Activated naive CD8-positive, alpha-beta T cell treated with anti-CD3 and anti-CD28 coated beads, Interleukin-2, amount 10 ng/mL, durations not matched to agents 7 days and 5 days (primary cell): ENCODE data around the gene SRC. TPM values are rescaled to one million over a fixed set of nuclear protein-coding genes. Genes with fewer than 3 reads are reported as not detected.

Experiments
- ATAC-seq: fragments of 150-1000 bp; cut with Tn5 transposase; one replicate; pipeline ENCODE4 v1.10.0; 2021; ENCODE audit warnings: low read depth, moderate library complexity
- POLR2A ChIA-PET: fragments of 350-600 bp; sonication (Branson Sonifier 250); formaldehyde crosslinking; loops from one replicate; lab custom pipeline; 2021; ENCODE audit warnings: antibody characterized with exemption; lab: Charles Lee
- DNase-seq: peaks from one replicate; pipeline ENCODE4 v3.0.0; 2021
- H3K27ac Mint-ChIP-seq: one replicate; pipeline ENCODE4 v1.8.0; 2022; ENCODE audit warnings: mild to moderate bottlenecking, mixed read lengths
- H3K27me3 Mint-ChIP-seq: one replicate; pipeline ENCODE4 v1.8.0; 2022; ENCODE audit warnings: mild to moderate bottlenecking, moderate library complexity, mixed read lengths
- H3K36me3 Mint-ChIP-seq: one replicate; pipeline ENCODE4 v1.8.0; 2021; ENCODE audit warnings: mild to moderate bottlenecking, mixed read lengths
- H3K4me1 Mint-ChIP-seq: one replicate; pipeline ENCODE4 v1.8.0; 2021; ENCODE audit warnings: mixed read lengths
- H3K4me3 Mint-ChIP-seq: one replicate; pipeline ENCODE4 v1.8.0; 2022; ENCODE audit warnings: mild to moderate bottlenecking, moderate library complexity, mixed read lengths
- H3K9me3 Mint-ChIP-seq: one replicate; pipeline ENCODE4 v1.8.0; 2021; ENCODE audit warnings: mixed read lengths
- total RNA-seq, 2 experiments: library from RNA; stranded (reverse); gene quantifications; one replicate each; pipeline ENCODE4 v1.2.3, GENCODE V29; 2021

SRC gene
- total RNA-seq, 2 experiments from 2014 or later: 4.5 to 5.6 TPM

DNA sequence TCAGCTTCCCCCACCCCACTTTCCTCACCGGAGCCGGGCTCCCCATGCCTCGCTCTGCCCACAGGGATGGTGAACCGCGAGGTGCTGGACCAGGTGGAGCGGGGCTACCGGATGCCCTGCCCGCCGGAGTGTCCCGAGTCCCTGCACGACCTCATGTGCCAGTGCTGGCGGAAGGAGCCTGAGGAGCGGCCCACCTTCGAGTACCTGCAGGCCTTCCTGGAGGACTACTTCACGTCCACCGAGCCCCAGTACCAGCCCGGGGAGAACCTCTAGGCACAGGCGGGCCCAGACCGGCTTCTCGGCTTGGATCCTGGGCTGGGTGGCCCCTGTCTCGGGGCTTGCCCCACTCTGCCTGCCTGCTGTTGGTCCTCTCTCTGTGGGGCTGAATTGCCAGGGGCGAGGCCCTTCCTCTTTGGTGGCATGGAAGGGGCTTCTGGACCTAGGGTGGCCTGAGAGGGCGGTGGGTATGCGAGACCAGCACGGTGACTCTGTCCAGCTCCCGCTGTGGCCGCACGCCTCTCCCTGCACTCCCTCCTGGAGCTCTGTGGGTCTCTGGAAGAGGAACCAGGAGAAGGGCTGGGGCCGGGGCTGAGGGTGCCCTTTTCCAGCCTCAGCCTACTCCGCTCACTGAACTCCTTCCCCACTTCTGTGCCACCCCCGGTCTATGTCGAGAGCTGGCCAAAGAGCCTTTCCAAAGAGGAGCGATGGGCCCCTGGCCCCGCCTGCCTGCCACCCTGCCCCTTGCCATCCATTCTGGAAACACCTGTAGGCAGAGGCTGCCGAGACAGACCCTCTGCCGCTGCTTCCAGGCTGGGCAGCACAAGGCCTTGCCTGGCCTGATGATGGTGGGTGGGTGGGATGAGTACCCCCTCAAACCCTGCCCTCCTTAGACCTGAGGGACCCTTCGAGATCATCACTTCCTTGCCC, 57.4 kb downstream of the SRC start:
- no peaks in the 10 kb centered on the region for H3K36me3 Mint-ChIP-seq

DNA sequence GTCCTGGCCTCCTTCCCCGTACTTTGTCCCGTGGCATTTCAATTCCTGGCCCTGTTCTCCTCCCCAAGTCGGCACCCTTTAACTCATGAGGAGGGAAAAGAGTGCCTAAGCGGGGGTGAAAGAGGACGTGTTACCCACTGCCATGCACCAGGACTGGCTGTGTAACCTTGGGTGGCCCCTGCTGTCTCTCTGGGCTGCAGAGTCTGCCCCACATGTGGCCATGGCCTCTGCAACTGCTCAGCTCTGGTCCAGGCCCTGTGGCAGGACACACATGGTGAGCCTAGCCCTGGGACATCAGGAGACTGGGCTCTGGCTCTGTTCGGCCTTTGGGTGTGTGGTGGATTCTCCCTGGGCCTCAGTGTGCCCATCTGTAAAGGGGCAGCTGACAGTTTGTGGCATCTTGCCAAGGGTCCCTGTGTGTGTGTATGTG, 58.5 kb downstream of the SRC start:
- POLR2A ChIA-PET: no interaction called here
- Mint-ChIP-seq H3K27ac (no peak overlapping the region), H3K4me1 (peaks cover 7% of the 10 kb centered on the region), H3K27me3 (peaks cover 22% of the 10 kb centered on the region), H3K4me3 (no peak overlapping the region), H3K9me3 (no peaks in the 10 kb centered on the region), H3K36me3 (no peaks in the 10 kb centered on the region)
- ATAC-seq (no peak), DNase-seq (no peak)

More for the DNA sequence above, 57.4 kb downstream of the SRC start:
- H3K9me3 Mint-ChIP-seq: no peaks in the 10 kb centered on the region
- no peak overlapping the region for H3K27ac Mint-ChIP-seq
- ATAC-seq: no peak
- no peak overlapping the region for H3K4me3 Mint-ChIP-seq
- no peak for DNase-seq
- peaks cover 14% of the 10 kb centered on the region for H3K27me3 Mint-ChIP-seq
- H3K4me1 Mint-ChIP-seq: peaks cover 2% of the 10 kb centered on the region
- POLR2A ChIA-PET: no interaction called here

DNA sequence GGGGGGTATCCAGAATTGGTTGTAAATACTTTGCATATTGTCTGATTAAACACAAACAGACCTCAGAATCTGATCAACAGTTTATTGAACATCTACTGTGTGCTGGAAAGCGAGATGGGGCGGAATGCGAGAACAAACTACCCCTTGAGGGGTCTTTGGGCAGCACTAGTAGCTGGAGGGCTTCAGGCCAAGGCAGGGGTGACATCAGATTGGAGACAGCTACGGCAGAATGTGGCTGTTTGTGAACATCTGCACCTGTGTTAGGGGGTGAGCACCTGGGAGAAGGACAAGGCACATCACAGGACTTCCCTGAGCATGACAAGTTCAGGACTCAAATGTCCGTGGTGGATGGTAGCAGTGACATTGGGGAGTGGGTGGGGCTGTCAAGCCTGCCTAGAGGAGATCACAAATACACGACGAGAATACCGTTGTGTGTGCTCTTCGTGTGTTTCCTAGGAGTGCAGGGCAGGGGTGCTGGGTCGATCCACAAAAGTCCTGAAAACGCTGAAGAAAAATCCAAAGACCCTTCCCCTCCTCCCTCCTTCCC, 59.5 kb downstream of the SRC start:
- H3K9me3 Mint-ChIP-seq: no peaks in the 10 kb centered on the region
- no peak for ATAC-seq
- peaks cover 10% of the 10 kb centered on the region for H3K4me1 Mint-ChIP-seq
- H3K27ac Mint-ChIP-seq: no peak overlapping the region
- DNase-seq: no peak
- no peaks in the 10 kb centered on the region for H3K36me3 Mint-ChIP-seq
- POLR2A ChIA-PET: no interaction called here
- H3K4me3 Mint-ChIP-seq: no peak overlapping the region
- peaks cover 22% of the 10 kb centered on the region for H3K27me3 Mint-ChIP-seq

DNA sequence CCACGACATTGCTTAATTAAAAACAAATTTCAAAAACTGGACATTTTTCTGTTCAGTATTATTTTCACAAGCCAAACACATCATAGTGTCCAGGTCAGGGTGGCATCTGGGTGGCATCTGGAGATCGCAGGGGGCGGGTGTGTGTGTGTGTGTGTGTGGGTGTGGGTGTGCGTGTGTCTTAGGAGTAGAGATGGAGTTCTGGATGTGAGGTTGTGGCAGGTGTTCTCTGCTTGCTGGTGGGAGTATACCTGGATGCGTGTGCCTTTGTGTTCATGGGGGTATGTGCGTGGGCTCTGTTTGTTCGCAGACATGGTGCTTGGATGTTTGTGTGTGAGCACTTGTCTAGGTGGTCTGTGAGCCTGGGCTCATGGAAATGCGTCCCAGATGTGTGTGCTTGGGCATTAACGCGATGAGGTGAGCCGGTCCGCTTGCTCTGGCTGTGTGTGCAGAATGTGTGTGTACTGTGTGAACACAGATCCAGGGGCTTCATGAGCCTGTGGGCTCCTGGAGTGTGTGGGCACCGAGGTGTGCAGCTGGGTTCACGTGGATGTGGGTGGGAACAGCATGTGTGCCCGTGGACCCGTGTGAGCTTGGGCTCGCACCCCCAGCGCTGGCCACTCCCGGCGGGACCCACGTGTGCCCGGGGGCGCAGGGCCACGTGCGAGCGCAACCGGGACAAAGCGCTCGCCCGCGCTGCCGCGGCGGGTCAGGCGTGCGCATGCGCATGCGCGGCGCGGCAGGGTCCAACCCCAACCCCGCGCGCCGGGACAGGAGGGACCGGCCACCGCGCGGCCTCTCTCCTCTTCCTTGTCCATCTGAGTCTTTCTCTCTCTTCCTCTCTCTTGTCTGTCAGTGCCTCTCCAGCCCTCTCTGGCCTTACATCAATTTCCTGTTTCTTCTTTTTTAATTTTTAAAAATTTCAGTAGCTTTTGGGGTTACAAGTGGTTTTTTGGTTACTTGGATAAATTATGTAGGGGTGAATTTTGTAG, 60.4 kb downstream of the SRC start:
- Mint-ChIP-seq H3K27ac (no peak overlapping the region), H3K27me3 (peaks cover 22% of the 10 kb centered on the region), H3K4me1 (peaks cover 10% of the 10 kb centered on the region), H3K36me3 (no peaks in the 10 kb centered on the region), H3K9me3 (no peaks in the 10 kb centered on the region), H3K4me3 (peak overlapping the region; percentile 63)
- peak; percentile 55 for ATAC-seq
- POLR2A ChIA-PET: no interaction called here
- DNase-seq: peak; percentile 65

DNA sequence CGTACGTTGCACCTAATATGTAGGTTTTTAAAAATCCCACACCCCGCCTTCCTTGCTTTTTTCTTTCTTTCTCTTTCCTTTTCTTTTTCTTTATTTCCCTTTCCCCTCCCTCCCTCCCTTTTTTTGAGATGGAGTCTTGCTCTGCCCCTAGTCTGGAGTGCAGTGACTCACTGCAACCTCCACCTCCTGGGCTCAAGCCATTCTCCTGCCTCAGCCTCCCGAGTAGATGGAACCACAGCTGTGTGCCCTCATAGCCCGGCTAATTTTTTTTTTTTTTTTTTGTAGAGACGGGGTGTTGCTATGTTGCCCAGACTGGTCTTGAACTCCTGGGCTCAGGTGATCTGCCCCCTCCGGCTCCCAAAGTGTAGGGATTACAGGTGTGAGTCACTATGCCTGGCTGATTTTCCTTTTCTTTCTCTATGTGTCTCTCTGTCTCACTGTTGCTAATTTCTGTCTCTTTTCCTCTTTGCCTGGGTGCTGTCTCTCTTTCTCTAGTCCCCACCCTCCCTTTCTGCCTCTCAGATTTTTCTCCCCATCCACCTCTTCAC, 61.2 kb downstream of the SRC start:
- POLR2A ChIA-PET: no interaction called here
- no peak for DNase-seq
- Mint-ChIP-seq H3K27ac (no peak overlapping the region), H3K36me3 (no peaks in the 10 kb centered on the region), H3K9me3 (no peaks in the 10 kb centered on the region), H3K27me3 (peaks cover 22% of the 10 kb centered on the region), H3K4me3 (peak overlapping the region; percentile 63), H3K4me1 (peaks cover 10% of the 10 kb centered on the region)
- no peak for ATAC-seq

DNA sequence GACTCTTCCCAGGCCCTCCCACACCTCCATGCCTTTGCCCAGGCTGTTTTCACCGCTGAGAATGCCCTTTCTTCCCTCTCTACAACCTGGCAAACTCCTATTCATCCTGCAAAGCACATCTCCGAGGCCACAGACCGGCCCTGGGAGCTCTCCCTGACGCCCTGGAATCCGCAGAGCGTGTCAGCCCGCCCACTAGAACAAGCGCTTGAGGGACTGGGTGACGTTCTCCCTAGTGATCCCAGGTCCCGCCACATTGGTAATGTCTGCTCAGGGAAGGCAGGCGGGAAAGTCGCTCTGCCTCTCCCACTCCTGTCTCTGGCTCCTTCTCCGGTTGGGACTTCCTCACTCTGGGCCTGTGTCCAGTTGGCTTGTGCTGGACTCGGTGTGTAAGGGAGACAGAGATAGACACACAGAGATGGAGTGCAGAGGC, 61.6 kb downstream of the SRC start:
- POLR2A ChIA-PET: no interaction called here
- ATAC-seq: no peak
- H3K4me3 Mint-ChIP-seq: peak overlapping the region; percentile 63

DNA sequence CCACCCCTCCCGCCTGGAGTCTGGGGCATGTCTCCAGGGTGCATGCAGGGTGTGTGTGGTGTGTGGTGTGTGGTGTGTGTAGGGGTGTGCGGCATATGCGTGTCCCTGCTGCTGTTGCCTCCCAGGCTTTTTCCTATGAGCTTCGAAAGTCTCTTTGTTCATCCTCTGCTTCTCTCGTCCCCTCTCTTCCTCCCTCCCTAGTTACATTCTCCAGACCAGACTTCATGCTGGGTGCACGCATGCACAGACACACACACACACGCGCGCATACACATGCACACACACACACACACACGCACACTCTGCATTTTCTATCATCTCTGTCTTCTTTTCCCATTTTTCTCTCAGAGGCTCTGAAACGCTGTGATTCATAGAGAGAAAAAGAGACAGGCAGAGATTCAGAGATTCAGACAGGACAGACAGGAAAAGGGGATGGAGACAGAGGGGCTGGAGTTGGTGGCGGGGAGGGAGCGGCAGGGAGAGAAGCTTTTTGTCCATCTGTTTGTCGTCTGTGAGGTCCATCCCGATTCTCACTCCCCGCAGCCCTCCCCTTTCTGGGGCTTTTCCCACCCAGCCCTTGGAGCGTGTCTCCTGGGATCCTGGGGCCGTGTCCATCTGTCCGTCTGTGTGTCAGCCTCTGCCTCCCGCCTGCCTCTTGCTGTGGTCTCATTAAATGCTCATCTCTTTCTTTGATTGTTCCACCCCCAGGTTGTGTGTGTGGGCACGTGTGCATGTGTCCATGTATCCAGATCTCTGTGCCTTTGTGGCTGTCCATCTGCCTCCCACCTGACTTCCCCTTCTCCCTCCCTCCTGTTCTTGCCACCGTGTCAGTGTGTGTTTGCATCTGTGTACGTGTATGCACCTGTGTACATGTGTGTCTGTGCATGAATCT, 62.6 kb downstream of the SRC start:
- peaks cover 10% of the 10 kb centered on the region for H3K4me1 Mint-ChIP-seq
- H3K4me3 Mint-ChIP-seq: no peak overlapping the region
- ATAC-seq (no peak), DNase-seq (no peak)
- POLR2A ChIA-PET: no interaction called here
- no peaks in the 10 kb centered on the region for H3K36me3 Mint-ChIP-seq
- H3K9me3 Mint-ChIP-seq: no peaks in the 10 kb centered on the region
- H3K27ac Mint-ChIP-seq: no peak overlapping the region
- H3K27me3 Mint-ChIP-seq: peaks cover 25% of the 10 kb centered on the region

More for the DNA sequence above, 61.6 kb downstream of the SRC start:
- H3K27me3 Mint-ChIP-seq: peaks cover 22% of the 10 kb centered on the region
- H3K36me3 Mint-ChIP-seq: no peaks in the 10 kb centered on the region
- peaks cover 10% of the 10 kb centered on the region for H3K4me1 Mint-ChIP-seq
- no peak for DNase-seq
- no peaks in the 10 kb centered on the region for H3K9me3 Mint-ChIP-seq
- no peak overlapping the region for H3K27ac Mint-ChIP-seq

DNA sequence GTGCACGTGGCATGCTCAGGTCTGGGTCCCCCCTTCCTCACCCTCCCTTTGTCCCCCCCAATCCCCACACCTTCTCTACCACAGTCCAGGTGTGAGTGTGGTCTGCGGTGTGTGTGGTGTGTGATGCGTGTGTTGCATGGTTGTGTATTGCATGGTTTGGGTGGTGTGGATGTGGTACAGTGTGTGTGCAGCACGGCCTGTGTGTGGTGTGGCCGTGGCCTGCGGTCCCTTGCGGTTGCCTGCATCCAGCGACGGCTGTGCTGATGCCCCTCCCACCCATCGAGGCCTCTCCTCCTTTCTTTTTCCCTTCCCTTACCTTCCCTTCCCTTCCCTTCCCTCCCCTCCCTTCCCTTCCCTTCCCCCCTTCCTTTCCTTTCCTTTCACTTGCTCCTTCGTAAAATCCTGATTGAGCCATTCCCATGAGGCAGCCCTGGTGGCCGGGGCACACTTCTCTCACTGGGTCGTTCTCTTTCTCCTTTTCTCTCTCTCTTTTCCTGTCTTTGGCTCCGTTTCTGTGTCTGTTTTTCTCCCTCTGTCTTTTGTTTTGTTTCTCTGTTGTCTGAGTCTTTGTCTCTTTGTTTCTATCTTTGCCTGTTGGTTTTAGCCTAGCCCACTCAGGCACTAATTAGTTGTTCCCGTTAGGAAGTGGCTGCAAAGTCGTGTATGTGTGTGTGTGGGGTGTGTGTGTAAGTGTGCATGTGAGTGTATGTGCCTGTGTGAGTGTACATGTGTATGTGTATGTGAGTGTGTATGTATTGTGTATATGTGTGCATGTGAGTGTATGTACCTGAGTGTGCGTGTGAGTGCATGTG, 65.7 kb downstream of the SRC start:
- Mint-ChIP-seq H3K4me1 (peaks cover 10% of the 10 kb centered on the region), H3K4me3 (no peak overlapping the region), H3K9me3 (no peaks in the 10 kb centered on the region), H3K27ac (no peak overlapping the region), H3K36me3 (no peaks in the 10 kb centered on the region), H3K27me3 (peaks cover 22% of the 10 kb centered on the region)
- DNase-seq: peak; percentile 57
- POLR2A ChIA-PET: no interaction called here
- peak; percentile 11 for ATAC-seq

DNA sequence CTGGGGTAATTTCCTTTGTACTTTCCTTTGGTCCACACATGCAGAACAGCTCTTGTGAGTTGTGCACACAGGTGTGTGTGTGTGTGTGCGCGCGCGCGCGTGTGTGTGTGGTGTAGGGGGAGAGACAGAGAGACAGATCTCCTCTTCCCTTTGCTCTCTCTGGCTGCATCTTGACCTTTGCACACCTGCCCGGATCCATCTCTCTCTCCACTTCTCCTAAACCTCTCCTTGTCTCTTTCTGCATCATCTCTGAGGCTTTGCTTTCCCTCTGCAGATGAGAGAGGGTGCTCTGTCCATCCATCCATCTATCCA, 67.0 kb downstream of the SRC start:
- ATAC-seq (no peak), DNase-seq (no peak)
- Mint-ChIP-seq H3K36me3 (no peaks in the 10 kb centered on the region), H3K4me1 (peaks cover 8% of the 10 kb centered on the region), H3K9me3 (no peaks in the 10 kb centered on the region), H3K27ac (no peak overlapping the region), H3K27me3 (peaks cover 15% of the 10 kb centered on the region), H3K4me3 (no peak overlapping the region)
- POLR2A ChIA-PET: no interaction called here

DNA sequence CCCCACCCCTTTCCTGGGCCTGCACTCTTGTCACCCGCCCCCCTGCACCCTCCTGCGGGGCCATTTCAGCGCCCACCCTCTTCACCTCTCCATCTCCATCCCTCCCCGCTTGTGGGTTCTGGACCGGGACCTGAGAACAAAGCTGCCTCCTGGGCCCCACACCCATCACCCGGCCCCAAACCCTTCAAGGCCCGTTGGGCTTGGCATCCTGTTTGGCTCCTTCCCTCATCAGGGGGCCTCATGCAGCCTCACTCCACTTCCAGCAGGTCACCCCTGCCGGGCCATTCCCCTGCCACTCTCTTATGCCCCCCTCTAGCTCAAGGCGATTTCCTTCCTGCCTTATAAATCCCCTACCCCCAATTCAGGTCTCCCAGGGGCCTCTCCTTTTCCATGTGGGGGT, 67.4 kb downstream of the SRC start:
- ATAC-seq (no peak), DNase-seq (no peak)
- peaks cover 8% of the 10 kb centered on the region for H3K4me1 Mint-ChIP-seq
- POLR2A ChIA-PET: no interaction called here
- no peak overlapping the region for H3K4me3 Mint-ChIP-seq
- no peaks in the 10 kb centered on the region for H3K9me3 Mint-ChIP-seq
- peaks cover 11% of the 10 kb centered on the region for H3K27me3 Mint-ChIP-seq
- no peaks in the 10 kb centered on the region for H3K36me3 Mint-ChIP-seq
- no peak overlapping the region for H3K27ac Mint-ChIP-seq

DNA sequence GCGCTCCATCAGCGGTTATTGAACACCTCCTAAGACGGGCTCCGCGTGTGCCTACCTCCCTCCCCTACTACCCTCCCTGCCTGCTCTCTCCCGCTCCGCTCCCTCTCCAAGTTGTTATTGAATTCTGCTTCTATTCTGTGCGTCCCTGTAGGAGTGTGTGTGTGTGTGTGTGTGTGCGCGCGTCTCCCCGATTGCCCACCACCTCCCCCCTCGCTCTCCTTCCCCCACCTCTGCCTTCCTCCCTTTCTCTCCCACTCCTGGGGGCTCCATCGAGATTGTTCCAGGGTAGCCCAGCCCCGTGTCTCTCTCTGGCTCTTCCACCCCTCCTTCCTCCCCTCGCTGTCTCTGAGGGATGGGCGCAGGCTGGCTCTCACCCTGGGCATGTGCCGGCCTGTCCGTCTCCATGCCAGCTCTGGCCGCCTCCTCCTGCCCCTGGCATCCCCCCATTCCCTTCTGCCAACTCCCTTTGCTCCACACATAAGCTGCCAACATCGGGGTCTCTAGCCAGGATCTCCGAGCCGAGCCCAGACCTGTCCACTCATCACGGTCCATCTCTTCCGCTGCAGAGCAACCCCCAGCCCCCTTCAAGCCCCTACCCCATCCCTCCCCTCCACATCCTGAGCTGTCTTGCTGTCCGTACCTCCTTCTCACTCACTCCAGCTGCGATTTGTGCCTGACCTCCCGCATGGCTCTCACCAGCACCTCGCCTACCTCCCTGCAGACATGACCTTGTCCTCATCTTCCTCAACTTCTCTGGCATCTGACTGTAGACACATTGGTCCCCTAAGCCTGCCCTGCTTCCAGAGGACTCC, 68.5 kb downstream of the SRC start:
- ATAC-seq (no peak), DNase-seq (no peak)
- peaks cover 3% of the 10 kb centered on the region for H3K4me1 Mint-ChIP-seq
- no peak overlapping the region for H3K27ac Mint-ChIP-seq
- H3K36me3 Mint-ChIP-seq: no peaks in the 10 kb centered on the region
- H3K27me3 Mint-ChIP-seq: peaks cover 3% of the 10 kb centered on the region
- no peaks in the 10 kb centered on the region for H3K9me3 Mint-ChIP-seq
- no peak overlapping the region for H3K4me3 Mint-ChIP-seq
- POLR2A ChIA-PET: no interaction called here
